ENCODE measurements around the gene CERS4. TPM values are rescaled to one million over a fixed set of nuclear protein-coding genes. Genes with fewer than 3 reads are reported as not detected.

CERS4 gene
- total and polyA plus RNA-seq, 2 of the 8 experiments (the other 6 are each of a cell fraction or from before 2014, with no cell fraction given): 88.2 to 179 TPM

- TF ChIP-seq SP2 (IDR thresholded peaks at IDR 0.05; ENCODE audit: low read length) (no peak), SIN3A (conservative IDR thresholded peaks at IDR 0.05 in 1 of 2, IDR thresholded peaks at IDR 0.05 in 1 of 2; ENCODE audit: low read depth in 1 of 2, low read length in 2 of 2) (no peak)
Observed at GRCh38 chr19:8261881-8262280, 52.7 kb downstream of the CERS4 start (continued).
